Measurements from ENCODE around the gene LRRC75A. TPM values are rescaled to one million over a fixed set of nuclear protein-coding genes. Genes with fewer than 3 reads are reported as not detected.

LRRC75A gene
- total RNA-seq, 2 donors from 2014 or later: 3.2 to 5.0 TPM

DNA sequence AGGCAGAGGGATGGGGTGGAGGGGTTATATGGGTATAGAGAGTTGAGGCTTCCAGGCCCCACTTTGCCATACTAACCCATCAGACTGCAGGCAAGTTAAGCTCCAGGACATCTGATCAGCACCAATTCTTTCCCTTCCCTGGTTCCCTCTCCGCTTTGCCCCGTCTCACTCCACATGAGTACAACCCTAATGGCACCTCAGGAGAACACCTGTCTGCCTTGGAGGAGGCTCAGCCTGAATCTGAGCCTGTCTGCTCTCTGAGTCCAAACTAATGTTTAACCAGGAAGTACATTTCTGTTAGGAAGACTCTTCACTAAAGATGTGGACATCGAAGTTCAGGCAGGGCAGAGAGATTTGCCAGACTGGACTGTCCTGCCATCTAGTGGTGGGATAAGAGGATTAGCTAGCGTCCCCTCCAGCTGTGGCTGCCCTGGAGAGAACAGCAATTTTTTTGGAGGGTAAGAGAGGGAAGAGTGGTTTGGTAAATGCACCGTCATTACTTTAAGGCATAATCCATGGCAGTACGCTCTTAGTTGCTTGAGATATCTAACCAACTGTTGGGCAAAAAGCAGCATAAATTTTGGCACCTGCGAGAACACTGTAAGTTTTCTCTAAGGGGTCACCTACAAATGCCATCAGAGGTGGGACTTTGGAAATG, 29.2 kb upstream of the LRRC75A start:
- TF ChIP-seq, protein P1, sequence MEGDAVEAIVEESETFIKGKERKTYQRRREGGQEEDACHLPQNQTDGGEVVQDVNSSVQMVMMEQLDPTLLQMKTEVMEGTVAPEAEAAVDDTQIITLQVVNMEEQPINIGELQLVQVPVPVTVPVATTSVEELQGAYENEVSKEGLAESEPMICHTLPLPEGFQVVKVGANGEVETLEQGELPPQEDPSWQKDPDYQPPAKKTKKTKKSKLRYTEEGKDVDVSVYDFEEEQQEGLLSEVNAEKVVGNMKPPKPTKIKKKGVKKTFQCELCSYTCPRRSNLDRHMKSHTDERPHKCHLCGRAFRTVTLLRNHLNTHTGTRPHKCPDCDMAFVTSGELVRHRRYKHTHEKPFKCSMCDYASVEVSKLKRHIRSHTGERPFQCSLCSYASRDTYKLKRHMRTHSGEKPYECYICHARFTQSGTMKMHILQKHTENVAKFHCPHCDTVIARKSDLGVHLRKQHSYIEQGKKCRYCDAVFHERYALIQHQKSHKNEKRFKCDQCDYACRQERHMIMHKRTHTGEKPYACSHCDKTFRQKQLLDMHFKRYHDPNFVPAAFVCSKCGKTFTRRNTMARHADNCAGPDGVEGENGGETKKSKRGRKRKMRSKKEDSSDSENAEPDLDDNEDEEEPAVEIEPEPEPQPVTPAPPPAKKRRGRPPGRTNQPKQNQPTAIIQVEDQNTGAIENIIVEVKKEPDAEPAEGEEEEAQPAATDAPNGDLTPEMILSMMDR (conservative IDR thresholded peaks at IDR 0.05): peak; percentile 94
- peaks cover 14% of the 10 kb centered on the region for H3K27me3 Mint-ChIP-seq (ENCODE audit: insufficient read depth)
- Histone ChIP-seq H3K4me1 (ENCODE audit: control insufficient read depth, insufficient read depth, low read length) (peaks cover 4% of the 10 kb centered on the region), H3K27me3 (ENCODE audit: control insufficient read depth, insufficient read depth, low read length, poor library complexity, severe bottlenecking) (no peaks in the 10 kb centered on the region), H3K4me3 (ENCODE audit: low read length) (no peak overlapping the region), H3K27ac (ENCODE audit: low read depth, low read length) (no peak overlapping the region), H3K9ac (ENCODE audit: extremely low read depth, low read length, poor library complexity, severe bottlenecking) (no peak overlapping the region), H3K9me3 (ENCODE audit: control insufficient read depth, low read length) (no peaks in the 10 kb centered on the region), H3K36me3 (ENCODE audit: control insufficient read depth, insufficient read depth, low read length) (no peaks in the 10 kb centered on the region)
- H3K36me3 Mint-ChIP-seq (ENCODE audit: low read depth): no peaks in the 10 kb centered on the region
- DNase-seq: peak; percentile 92
- no peak overlapping the region for H3K27ac Mint-ChIP-seq
- no peak overlapping the region for H3K4me3 Mint-ChIP-seq
- peaks cover 6% of the 10 kb centered on the region for H3K4me1 Mint-ChIP-seq
- 41 to 47% methylated on average over 7 of the region's 7 CpGs for WGBS, 2 experiments (ENCODE audit: insufficient coverage in 1 of 2, insufficient read length in 1 of 2)
- no peaks in the 10 kb centered on the region for H3K9me3 Mint-ChIP-seq

DNA sequence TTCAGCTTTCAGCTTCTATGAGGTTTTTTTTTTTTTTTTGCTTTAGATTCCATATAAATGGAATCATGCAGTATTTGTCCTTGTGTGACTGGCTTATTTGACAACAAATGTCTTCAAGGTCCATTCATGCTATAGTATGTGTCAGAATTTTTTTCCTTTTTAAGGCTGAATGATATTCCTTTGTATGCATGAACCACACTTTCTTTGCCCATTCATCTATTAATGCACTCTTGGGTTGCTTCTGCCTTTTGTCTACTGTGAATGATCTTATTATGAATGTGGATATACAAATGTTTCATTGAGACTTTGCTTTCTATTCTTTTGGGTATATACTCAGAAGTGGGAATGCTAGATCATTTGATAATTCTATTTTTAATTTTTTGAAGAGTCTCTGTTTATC, 27.0 kb upstream of the LRRC75A start:
- Mint-ChIP-seq H3K36me3 (ENCODE audit: low read depth) (no peaks in the 10 kb centered on the region), H3K4me1 (peaks cover 6% of the 10 kb centered on the region), H3K27me3 (ENCODE audit: insufficient read depth) (peaks cover 27% of the 10 kb centered on the region), H3K4me3 (no peak overlapping the region), H3K9me3 (no peaks in the 10 kb centered on the region), H3K27ac (no peak overlapping the region)
- H3K9ac ChIP-seq (ENCODE audit: extremely low read depth, low read length, poor library complexity, severe bottlenecking): no peak overlapping the region
- H3K4me1 ChIP-seq (ENCODE audit: control insufficient read depth, insufficient read depth, low read length): peaks cover 4% of the 10 kb centered on the region
- no peaks in the 10 kb centered on the region for H3K36me3 ChIP-seq (ENCODE audit: control insufficient read depth, insufficient read depth, low read length)
- no peak overlapping the region for H3K27ac ChIP-seq (ENCODE audit: low read depth, low read length)
- no peaks in the 10 kb centered on the region for H3K9me3 ChIP-seq (ENCODE audit: control insufficient read depth, low read length)
- no peaks in the 10 kb centered on the region for H3K27me3 ChIP-seq (ENCODE audit: control insufficient read depth, insufficient read depth, low read length, poor library complexity, severe bottlenecking)
- TF ChIP-seq, protein P1 (conservative IDR thresholded peaks at IDR 0.05): no peak
- DNase-seq: no peak
- H3K4me3 ChIP-seq (ENCODE audit: low read length): no peak overlapping the region

DNA sequence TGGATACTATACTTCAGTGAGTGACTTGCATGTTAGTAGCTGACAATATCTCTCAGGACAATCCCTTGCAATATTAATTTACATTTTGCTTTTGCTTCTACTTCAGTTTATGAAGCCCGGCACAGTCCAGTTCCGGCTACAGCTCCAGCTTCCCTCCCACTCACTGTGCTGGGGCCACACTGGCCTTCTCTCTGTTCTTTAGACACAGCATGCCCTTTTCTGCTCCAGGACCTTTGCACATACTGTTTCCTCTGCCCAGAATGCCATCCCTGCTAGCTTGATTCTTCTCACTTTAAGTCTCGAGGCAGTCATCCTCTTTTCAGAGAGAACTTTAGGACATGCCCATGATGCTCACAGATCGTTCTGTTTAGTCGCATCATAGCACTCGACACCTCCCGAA, 25.5 kb upstream of the LRRC75A start:
- TF ChIP-seq, protein P1 (conservative IDR thresholded peaks at IDR 0.05): no peak
- Mint-ChIP-seq H3K27me3 (ENCODE audit: insufficient read depth) (peaks cover 33% of the 10 kb centered on the region), H3K4me3 (no peak overlapping the region), H3K27ac (no peak overlapping the region), H3K4me1 (peaks cover 6% of the 10 kb centered on the region), H3K9me3 (no peaks in the 10 kb centered on the region), H3K36me3 (ENCODE audit: low read depth) (no peaks in the 10 kb centered on the region)
- Histone ChIP-seq H3K4me3 (ENCODE audit: low read length) (no peak overlapping the region), H3K27me3 (ENCODE audit: control insufficient read depth, insufficient read depth, low read length, poor library complexity, severe bottlenecking) (no peaks in the 10 kb centered on the region), H3K36me3 (ENCODE audit: control insufficient read depth, insufficient read depth, low read length) (no peaks in the 10 kb centered on the region), H3K9ac (ENCODE audit: extremely low read depth, low read length, poor library complexity, severe bottlenecking) (no peak overlapping the region), H3K9me3 (ENCODE audit: control insufficient read depth, low read length) (no peaks in the 10 kb centered on the region), H3K27ac (ENCODE audit: low read depth, low read length) (no peak overlapping the region), H3K4me1 (ENCODE audit: control insufficient read depth, insufficient read depth, low read length) (peaks cover 4% of the 10 kb centered on the region)
- 94 to 95% methylated on average over 7 of the region's 7 CpGs for WGBS, 2 experiments (ENCODE audit: insufficient coverage in 1 of 2, insufficient read length in 1 of 2)
- peak; percentile 32 for DNase-seq

Data from endodermal cell (in vitro differentiated cells).